NCI-H2107 (cell line): ENCODE measurements around the gene ZNF445.
"Not testable (repeated sequence)": the region's sequence is repeated elsewhere in the genome, so short reads cannot be mapped to it uniquely, and the experiment has no call there.

ENCODE experiments used
- DNase-seq: peaks from one replicate; lab custom pipeline; 2025; lab: John Stamatoyannopoulos, UW

Gene ZNF445

DNA sequence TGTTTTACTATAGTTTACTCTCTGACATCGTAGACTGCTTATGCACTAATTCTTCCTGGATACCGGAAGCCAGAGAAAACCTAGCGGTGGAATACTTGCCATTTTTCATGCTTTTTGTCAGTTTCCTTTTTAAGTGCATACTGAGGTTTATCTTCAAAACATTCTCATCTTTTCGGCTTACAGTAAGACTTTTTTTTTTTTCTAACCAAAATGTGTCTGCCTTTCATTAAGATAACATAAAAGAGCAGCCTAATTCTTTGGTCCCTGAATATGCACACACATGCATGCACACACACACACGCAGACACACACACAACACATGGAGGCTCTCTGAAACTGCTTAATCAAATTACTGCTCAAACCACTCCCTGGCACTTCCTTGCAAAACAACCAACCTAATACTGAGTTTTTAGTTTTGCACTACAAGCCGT, 1.3 kb downstream of the ZNF445 start:
- DNase-seq, result no peak

DNA sequence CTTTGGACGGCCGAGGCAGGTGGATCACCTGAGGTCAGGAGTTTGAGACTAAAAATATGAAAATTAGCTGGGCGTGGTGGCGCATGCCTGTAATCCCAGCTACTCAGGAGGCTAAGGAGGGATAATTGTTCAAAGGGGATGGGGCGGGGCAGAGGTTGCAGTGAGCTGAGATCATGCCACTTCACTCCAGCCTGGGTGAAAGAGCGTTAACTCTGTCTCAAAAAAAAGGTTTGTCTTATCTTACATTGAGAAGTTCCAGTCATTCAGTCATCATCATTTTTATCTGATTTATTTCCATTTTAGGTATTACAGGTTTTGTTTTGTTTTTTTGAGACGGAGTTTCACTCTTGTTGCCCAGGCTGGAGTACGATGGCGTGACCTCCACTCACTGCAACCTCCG, 2.6 kb downstream of the ZNF445 start:
- not testable (repeated sequence) for DNase-seq

DNA sequence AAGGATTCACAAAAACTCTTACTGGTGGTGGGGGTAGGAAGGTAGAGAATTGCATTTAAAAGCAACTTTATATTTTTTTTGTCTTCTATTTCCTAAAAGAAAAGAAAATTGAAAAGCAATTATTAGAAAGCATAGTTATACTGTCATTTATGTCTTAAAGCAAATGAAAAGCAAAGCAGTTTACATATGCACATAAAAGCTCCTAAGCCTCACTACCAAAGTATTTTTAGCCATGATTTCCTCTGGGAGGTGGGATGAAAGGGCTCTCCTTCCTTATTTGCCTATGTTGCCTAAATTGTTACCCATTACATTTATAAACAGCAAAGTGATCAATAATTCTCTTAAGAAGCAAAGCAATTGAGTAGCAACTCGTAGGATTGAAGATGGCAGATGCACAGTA, 7.0 kb downstream of the ZNF445 start:
- DNase-seq, result no peak

DNA sequence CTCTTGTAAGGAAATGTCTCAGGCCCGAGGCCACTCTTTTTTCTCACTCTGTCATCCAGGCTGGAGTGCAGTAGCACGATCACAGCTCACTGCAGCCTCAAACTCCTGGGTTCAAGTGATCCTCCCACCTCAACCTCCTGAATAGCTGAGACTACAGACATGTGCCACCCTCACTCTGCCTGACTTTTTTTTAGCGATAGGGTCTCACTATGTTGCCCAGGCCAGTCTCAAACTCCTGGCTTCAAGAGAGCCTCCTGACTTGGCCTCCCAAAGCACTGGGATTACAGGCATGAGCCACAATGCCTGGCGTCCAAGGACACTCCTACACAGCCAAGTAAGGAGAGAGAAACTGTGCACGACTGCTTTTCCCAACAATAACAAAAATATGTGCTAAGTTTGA, 7.6 kb downstream of the ZNF445 start:
- no peak for DNase-seq

DNA sequence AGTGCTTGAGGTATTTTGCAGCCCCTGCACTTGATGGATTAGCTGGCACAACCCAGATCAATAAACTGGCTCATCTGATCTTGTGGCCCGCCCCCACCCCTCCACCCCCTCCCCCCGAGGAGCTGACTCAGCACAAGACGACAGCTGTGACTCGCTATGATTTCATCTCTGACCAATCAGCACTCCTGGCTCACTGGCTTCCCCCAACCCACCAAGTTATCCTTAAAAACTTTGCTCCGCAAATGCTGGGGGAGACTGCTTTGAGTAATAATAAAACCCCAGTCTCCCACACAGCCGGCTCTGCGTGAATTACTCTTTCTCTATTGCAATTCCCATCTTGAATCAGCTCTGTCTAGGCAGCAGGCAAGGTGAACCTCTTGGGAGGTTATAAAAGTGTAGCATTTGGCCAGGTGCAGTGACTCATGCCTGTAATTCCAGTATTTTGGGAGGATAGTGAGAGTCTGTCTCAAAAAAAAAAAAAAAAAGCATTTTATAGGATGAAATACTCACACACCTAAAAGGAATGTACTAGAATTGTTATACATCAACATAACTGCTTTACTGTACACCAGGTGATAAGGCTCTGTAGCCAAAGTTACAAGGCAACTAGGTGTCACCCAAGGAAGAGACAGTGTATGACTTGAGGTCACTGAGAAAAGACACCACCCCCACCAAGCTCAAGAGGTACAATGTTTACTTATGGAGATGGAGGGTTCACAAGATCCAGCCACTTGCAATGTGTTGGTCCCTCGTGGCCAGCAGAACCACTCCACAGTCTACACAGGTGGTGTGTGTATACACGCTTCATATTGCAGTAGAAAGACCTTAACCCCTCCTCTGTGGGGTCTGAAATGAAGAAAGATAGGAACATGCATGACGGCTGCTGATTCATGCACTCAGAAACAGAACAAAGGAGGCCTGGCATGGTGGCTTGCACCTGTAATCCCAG, 8.6 kb downstream of the ZNF445 start:
- DNase-seq, result no peak

DNA sequence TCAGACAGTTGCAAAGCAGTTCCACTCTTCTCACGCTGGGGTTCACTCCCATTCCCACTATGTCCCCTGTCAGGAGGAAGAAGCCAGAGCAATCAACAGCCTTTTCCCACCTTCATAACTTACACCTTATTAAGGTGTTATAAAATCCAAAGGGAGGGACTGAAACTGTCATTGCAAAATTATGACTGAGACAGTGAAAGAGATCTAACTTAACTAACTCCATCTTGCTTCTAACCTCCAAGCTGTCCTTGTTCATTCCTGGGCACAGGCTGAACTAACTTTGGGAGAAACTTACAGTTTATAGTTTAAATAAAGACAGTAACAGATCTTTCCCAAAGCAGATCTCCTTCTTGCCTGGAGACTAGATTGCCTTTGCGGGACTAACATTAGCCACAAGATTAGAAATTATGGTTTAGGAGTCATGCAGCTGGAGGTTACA, 9.4 kb downstream of the ZNF445 start:
- DNase-seq, result not testable (repeated sequence)

DNA sequence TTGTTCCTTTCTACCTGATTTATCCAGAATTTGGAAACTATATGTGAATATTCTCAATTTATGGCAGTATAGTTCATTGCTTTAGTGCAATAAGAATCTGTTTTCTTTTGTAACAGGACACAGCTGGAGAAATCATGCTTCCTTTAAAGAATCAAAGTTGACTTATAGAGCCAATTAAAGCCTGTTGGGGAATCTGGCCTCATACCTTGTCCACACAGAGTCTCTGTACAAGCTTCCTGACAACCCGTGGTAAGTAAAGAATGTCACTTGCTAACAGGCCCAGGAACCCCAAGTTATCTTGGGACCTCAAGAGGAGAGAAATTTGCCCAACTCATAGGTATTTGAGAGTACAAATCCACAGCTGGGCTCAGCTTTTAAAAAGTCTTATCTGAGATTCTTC, 10.2 kb downstream of the ZNF445 start:
- no peak for DNase-seq

DNA sequence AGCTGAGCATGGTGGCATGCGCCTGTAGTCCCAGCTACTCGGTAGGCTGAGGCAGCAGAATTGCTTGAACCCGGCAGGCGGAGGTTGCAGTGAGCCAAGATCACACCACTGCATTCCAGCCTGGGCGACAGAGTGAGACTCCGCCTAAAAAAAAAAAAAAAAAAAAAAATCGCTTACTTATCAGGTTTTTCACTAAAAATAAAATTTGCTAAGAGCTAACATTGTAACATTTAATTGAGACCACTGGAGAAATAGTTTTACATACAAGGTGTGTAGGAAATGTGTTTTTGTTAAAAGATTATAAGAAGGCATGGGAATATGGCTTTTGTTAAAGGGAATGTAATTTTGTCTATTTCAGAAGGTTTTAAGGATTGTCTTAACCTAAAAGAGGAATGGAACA, 12.6 kb downstream of the ZNF445 start:
- DNase-seq, result not testable (repeated sequence)

DNA sequence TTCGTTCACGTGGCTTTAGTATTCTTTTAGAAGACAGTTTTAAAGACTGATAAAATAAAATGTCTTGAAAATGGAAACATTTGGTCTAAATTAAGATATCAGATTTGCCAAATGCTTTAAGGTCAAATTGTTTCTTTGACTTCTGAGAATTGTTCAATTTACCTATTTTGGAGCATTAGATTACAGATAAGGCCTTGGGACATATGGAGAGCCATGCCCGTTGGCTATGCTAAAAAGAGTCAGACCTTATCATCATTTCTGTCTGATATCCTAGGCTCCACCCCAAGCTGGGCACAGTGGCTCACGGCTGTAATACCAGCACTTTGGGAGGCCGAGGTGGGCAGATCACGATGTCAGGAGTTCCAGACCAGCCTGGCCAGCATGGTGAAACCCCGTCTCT, 13.0 kb downstream of the ZNF445 start:
- no peak for DNase-seq

DNA sequence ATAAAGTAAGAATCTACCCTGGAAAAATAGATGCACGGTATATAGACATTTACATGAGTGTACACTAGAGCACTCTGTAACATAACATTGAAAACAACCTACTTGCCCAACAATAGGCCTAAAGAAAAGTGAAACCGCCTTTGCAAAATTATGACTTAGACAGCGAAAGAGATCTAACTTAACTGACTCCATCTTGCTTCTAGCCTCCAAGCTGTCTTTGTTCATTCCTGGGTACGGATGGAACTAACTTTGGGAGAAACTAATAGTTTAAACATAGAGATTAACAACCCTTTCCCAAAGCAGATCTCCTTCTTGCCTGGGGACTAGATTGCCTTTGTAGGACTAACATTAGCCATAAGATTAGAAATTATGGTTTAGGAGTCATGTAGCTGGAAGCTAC, 17.4 kb downstream of the ZNF445 start:
- DNase-seq, result not testable (repeated sequence)

DNA sequence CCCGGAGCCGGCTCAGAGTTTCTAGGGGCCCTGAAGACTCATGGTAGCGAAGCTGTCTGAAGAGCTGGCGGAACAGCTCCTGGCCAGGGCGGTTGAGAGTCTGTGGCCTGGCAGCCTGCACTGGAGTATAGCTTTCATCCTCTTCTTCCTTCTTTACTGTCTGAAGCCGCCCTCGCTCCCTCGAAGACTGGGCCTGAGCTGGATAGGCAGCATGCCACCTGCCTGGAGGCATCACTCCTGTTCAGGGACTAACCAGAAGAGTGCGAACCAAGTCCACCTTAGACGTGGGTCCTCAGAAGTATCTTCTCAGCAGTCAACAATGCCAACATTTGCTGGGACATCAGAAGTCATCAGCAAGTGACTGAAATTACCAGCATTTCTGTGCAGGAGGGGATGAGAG, 22.2 kb downstream of the ZNF445 start:
- no peak for DNase-seq

DNA sequence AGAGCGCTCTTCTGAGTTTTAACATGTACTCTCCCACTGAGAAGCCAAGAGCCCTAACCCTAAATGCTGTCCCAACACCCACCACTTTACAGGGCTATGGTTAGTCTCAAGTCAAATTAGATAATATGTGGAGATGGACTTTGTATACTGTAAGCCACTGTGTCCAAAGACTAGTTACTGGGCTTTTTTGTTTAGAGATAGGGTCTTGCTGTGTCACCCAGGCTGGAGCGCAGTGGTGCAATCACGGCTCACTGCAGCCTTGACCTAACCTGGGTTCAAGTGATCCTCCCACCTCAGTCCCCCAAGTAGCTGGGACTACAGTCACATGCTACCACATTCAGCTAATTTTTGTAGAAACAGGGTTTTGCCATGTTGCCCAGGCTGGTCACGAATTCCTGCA, 23.2 kb downstream of the ZNF445 start:
- no peak for DNase-seq

DNA sequence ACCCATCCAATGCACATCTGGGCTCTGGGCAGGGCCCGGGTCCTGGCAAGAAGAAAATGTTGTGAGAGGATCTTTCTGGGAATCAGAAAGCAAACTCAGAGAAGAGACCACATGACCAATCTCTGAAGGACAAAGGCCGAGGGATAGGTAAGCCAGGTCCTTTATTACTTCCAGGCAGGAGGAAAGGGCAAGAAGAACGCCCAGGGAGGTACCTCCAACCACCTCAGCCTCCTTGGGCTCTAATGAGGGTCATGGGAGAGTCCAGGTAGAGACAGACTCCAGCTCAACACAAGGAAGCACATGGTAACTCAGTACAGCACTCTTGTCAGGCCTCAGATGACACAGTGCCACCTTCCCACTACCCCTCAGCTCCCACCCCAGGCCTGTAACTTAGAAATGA, 26.0 kb downstream of the ZNF445 start:
- no peak for DNase-seq

DNA sequence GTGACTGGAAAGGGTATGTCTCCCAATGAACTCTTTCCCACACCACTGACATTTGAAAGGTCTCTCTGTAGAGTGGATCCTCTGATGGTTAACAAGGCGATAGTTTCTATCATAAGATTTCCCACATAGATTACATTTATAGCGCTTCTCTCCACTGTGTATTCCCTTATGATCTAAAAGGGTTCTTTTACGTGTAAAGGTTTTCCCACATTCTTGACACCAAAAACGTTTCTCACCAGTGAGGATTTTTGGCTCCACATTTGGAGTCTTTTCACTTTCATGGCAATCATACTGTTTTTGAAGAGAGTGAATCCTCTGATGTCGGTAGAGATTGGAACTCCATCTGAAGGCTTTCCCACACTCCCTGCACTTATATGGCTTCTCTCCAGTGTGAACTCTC, 30.5 kb downstream of the ZNF445 start:
- DNase-seq, result no peak

DNA sequence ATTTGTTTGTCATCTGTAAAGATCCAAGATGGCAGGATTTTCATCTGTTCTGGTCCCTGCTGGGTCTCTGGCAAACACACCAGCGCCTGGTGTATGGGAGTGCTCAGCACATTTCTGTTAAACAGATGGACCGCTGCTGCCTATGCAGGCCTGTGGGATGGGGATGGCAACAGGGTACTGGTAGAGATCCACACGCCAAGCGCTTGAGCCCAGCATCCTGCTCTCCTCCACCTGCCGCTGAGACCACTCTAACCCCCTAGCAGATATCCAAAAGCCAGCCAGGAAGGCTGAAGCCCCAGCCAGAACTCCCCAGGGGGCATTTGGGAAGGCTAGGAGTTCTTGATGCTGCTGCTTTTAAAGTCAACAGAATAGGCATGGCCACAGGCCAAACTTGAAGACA, 31.7 kb downstream of the ZNF445 start:
- no peak for DNase-seq

DNA sequence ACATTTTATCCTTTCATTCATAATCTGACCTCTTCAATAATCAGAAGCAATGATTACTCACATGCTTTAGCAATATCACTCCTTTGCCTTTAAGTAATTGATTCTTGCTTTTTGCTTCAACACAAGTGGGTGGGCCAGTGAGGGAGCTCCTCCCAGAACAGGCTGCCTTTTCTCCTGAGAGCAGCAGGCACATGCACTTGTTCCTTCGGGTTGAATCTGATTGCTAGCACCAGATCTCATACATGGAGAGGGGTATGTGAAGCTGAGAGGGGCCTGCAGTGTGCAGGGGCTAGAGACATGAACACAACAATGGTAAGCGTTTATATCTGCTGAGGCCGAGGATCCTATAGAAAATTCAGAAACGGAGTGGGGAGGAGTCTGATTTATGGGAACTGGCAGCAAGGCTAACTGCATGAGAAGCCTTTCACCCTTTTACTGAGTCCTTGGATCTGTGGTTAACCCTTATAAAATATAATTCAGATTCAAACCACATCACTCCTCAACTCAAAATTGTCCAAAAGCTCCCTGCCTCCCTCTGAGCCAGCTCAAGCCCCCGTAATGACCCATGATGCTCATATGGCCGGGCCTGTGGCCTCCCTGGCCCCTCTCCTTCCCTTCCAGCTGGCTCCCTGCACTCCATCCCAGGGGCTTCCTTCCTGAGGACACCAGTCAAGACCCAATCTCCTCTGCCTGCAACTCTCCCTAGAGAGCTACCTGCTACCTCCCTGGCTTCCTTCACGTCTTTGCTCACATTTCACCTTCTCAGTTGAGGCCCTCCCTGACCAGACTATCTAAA, 32.4 kb downstream of the ZNF445 start:
- DNase-seq, result no peak

DNA sequence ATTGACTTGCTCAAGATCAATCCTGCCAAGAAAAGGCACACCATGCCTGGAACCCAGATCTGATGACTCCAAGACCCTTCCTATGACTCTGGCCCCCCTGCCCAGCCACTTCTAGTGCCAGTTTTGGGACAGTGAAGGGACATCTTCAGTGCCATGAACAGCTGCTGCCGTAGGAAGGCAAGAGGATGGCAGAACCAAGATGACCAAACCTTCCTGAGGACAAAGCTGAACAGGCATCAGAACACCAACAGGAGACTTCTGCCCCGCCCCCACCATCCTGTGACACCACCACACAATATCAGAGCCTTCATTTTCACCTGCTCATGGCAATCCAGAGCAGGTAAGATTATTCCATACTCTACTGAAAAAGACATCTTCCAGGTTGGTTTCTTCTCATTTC, 33.0 kb downstream of the ZNF445 start:
- DNase-seq, result no peak

DNA sequence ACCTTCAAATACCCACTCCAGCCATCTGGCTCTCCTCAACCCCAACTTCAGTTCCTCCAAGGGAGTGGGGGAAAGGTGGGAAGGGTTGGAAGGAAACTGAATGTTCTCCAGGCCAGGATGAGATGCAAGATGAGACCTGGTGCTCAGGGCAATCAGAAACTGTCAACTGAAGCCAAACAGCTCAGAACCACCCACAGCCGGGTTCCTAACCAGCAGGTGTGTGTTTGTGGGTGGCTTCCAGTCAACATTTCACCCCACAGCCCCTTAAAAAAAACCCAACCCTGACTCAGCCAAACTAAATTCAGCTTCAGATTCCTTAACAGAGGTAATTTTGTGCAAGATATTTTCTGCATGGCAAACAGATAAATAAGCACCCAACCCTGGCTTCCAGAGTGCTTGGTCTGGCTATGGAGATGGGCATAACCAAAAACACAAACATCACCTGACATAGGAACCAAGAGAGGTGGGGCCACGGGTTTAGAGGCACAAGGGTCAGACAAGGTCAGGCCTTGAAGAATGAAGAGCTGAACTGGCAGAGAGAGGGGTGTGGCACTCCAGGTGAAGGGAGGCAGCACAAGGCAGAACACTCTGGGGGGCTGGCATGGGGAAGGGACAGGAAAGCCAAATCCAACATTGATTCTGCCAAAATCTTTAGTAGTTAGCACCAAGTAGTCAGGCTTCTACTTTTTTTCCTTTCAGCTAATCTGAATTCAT, 34.7 kb downstream of the ZNF445 start:
- no peak for DNase-seq

DNA sequence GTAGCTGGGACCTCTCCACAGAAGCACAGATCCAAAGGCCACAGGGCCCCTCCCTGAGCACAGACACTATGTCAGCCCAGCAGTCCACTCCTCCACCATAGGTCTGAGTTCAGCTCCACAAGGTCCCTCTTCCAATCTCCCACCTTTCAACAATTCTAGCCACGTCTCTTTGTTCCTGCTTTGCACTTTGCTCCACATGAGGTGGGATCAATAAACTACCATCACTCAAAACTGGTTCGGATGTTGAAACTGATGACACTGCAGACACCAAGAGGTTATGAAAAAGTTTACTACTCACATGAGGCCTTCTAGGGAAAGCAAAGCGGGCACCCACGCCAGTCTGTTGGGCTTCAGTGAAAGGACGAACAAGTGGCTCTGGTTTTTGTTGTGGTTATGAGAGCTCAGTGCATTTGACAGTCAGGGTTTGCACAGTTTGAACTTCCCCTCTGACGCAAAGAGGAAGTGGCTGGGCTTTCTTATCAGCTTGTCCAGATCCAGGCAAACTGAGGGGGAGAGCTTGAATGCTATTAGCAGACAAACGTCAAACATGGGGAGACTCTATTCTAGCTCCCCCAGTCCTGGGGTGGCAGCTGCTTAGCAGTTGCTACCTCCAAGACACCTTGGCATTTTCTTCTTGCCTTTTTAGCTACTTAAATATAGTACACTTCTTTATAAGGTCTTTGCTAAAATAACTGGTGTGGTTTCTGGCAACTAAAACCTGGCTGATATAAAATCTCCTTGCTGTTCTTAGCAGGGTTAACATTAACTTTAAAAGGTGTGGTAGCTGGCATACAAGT, 37.8 kb downstream of the ZNF445 start:
- no peak for DNase-seq

DNA sequence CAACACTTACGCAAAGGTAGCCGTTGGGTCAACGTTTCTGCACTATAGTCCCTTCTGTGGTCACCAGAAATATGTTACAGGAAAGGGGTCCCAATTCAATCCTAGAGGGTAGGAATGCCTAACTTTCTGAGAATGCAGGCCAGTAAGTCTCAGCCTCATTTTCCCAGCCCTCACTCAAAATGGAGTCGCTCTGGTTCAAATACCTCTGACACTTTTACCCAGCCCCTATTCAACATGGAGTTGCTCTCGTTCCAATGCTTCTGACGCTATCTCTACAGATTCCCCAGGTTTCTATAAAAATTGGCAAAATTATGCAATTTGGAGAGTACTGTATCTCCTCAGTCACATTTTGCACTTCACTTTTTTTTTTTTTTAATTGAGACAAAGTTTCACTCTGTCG, 39.7 kb downstream of the ZNF445 start:
- no peak for DNase-seq

DNA sequence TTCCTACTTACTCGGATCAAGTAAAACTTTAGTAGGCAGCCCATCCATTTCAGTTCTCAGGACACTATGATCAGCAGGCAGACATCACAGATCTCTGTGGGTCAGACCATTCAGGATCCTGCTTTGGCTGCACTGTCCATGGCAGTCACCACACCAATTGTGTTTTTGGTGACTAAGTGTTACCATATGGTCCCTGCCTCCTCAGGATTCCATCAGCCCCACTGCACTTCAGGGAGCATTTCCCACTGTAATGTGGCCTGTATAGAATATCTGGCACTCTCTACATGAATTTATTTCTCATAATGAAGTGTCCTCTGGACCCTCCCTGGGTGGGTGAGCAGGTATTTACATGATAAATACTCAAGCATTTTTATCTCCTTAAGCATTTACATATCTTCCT, 41.3 kb downstream of the ZNF445 start:
- DNase-seq, result no peak
